Fibroblast of lung (primary cell): ENCODE results near the gene NOSIP. TPM values are rescaled to one million over a fixed set of nuclear protein-coding genes. Genes with fewer than 3 reads are reported as not detected.

Source experiments
- DNase-seq, 2 donors: peaks; one replicate each; pipeline versions ENCODE4 v3.0.0 to v3.0.0-alpha.2; 2010; ENCODE audit warnings: low read depth in 2 of 2
- H2AFZ ChIP-seq: 2 replicates; pipeline ENCODE4 v1.5.1; 2012; ENCODE audit warnings: low read length, control low read depth, inconsistent platforms
- H3K27ac ChIP-seq: 2 replicates; pipeline ENCODE4 v1.5.1; 2011; ENCODE audit warnings: low read length, control low read depth; ENCODE audit not compliant: insufficient read depth
- H3K27me3 ChIP-seq: 2 replicates; pipeline ENCODE4 v1.5.1; 2011; ENCODE audit warnings: mild to moderate bottlenecking, low read length; ENCODE audit not compliant: control insufficient read depth, insufficient read depth
- H3K36me3 ChIP-seq: 2 replicates; pipeline ENCODE4 v1.5.1; 2011; ENCODE audit warnings: low read length; ENCODE audit not compliant: control insufficient read depth, insufficient read depth
- H3K4me1 ChIP-seq: 2 replicates; pipeline ENCODE4 v1.5.1; 2011; ENCODE audit warnings: low read length; ENCODE audit not compliant: control insufficient read depth, insufficient read depth; ENCODE audit errors: extremely low read depth
- H3K4me2 ChIP-seq: 2 replicates; pipeline ENCODE4 v1.5.1; 2011; ENCODE audit warnings: low read length, control low read depth; ENCODE audit not compliant: insufficient read depth; ENCODE audit errors: extremely low read depth
- H3K4me3 ChIP-seq, 4 experiments: fragments of 200-600 bp in 1 of 4; sonication (generic) in 1 of 4; replicated peaks in 1 of 4; 2 replicates each; pipeline ENCODE4 v1.5.1; 2011 to 2016; ENCODE audit warnings: low read length in 4 of 4, low read depth in 3 of 4, mild to moderate bottlenecking in 3 of 4, control low read depth in 2 of 4, inconsistent platforms in 1 of 4, mixed read lengths in 1 of 4; ENCODE audit not compliant: insufficient read depth in 1 of 4; ENCODE audit errors: control extremely low read depth in 1 of 4
- H3K79me2 ChIP-seq: 2 replicates; pipeline ENCODE4 v1.5.1; 2012; ENCODE audit warnings: mild to moderate bottlenecking, low read length, inconsistent platforms; ENCODE audit not compliant: control insufficient read depth, insufficient read depth
- H3K9ac ChIP-seq: 2 replicates; pipeline ENCODE4 v1.5.1; 2011; ENCODE audit warnings: mild to moderate bottlenecking, low read length, control low read depth; ENCODE audit not compliant: insufficient read depth
- H3K9me3 ChIP-seq: 2 replicates; pipeline ENCODE4 v1.5.1; 2012; ENCODE audit warnings: low read depth, low read length; ENCODE audit not compliant: control insufficient read depth, insufficient read depth
- H4K20me1 ChIP-seq: 2 replicates; pipeline ENCODE4 v1.5.1; 2011; ENCODE audit warnings: low read length; ENCODE audit not compliant: control insufficient read depth, insufficient read depth; ENCODE audit errors: extremely low read depth
- EZH2 ChIP-seq: IDR thresholded peaks from 2 replicates; pipeline ENCODE4 v1.5.1; 2012; ENCODE audit warnings: low read length, control low read depth, mild to moderate bottlenecking; ENCODE audit errors: missing control alignments
- polyA plus RNA-seq, 2 donors: library from polyadenylated mRNA; depleted of rRNA in 1 of 2; stranded (reverse) in 1 of 2; unstranded in 1 of 2; fragments of >200 nt; gene quantifications; 2 replicates each; pipeline ENCODE4 v1.2.1, GENCODE V29; 2011 to 2012; ENCODE audit warnings: missing spikeins in 1 of 2
- total RNA-seq: library from RNA; depleted of rRNA; stranded (reverse); fragments of >200 nt; gene quantifications from 2 replicates; pipeline ENCODE4 v1.2.1, GENCODE V29; 2014
- TF ChIP-seq, protein P1 (sequence below), 2 donors: IDR thresholded peaks in 1 of 2; conservative IDR thresholded peaks in 1 of 2; 1 replicate in 1 of 2; 2 replicates in 1 of 2; pipeline ENCODE4 v1.5.1; 2011 to 2012; ENCODE audit warnings: low read length in 2 of 2, control low read depth in 1 of 2, inconsistent platforms in 1 of 2, low read depth in 1 of 2, mild to moderate bottlenecking in 1 of 2

Gene NOSIP
- total and polyA plus RNA-seq, 2 donors (not counting 1 experiment from before 2014, with no cell fraction given), result 41.2 to 67.9 TPM

DNA sequence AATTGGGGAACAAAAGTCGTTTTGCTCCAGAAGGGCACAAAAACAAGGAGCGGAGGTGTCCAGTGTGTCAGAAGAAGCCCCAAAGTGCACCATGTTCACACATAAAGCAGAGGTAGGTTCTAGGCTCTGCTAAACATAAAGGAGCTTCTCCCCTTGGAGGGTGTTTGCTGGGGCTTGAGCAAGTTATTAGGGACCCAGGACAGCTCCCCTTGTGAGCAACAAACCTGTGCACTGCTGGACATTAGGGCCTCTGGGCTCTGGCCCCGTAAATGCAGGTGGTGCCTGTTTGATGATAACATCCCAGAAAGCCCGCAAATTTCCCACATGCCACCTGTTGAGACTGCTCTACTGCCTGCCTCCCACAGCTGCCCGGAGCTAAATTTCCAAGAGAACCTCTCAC, 41.7 kb downstream of the NOSIP start:
- DNase-seq, result no peak
- H3K9me3 ChIP-seq, result no peaks in the 10 kb centered on the region
- peaks cover 3% of the 10 kb centered on the region for H3K4me1 ChIP-seq
- H3K9ac ChIP-seq, result no peak overlapping the region
- no peaks in the 10 kb centered on the region for H3K27me3 ChIP-seq
- no peak overlapping the region for H2AFZ ChIP-seq
- peaks cover 12% of the 10 kb centered on the region for H3K36me3 ChIP-seq
- no peak overlapping the region for H3K27ac ChIP-seq
- no peaks in the 10 kb centered on the region for H3K79me2 ChIP-seq
- peaks cover 2% of the 10 kb centered on the region for H4K20me1 ChIP-seq
- TF ChIP-seq, protein P1, sequence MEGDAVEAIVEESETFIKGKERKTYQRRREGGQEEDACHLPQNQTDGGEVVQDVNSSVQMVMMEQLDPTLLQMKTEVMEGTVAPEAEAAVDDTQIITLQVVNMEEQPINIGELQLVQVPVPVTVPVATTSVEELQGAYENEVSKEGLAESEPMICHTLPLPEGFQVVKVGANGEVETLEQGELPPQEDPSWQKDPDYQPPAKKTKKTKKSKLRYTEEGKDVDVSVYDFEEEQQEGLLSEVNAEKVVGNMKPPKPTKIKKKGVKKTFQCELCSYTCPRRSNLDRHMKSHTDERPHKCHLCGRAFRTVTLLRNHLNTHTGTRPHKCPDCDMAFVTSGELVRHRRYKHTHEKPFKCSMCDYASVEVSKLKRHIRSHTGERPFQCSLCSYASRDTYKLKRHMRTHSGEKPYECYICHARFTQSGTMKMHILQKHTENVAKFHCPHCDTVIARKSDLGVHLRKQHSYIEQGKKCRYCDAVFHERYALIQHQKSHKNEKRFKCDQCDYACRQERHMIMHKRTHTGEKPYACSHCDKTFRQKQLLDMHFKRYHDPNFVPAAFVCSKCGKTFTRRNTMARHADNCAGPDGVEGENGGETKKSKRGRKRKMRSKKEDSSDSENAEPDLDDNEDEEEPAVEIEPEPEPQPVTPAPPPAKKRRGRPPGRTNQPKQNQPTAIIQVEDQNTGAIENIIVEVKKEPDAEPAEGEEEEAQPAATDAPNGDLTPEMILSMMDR (conservative IDR thresholded peaks at IDR 0.05 in 1 of 2, IDR thresholded peaks at IDR 0.05 in 1 of 2; ENCODE audit: low read depth in 1 of 2, low read length in 2 of 2), result no peak
- TF ChIP-seq EZH2, result no peak
- H3K4me2 ChIP-seq, result no peak overlapping the region
- H3K4me3 ChIP-seq, result no peak overlapping the region

DNA sequence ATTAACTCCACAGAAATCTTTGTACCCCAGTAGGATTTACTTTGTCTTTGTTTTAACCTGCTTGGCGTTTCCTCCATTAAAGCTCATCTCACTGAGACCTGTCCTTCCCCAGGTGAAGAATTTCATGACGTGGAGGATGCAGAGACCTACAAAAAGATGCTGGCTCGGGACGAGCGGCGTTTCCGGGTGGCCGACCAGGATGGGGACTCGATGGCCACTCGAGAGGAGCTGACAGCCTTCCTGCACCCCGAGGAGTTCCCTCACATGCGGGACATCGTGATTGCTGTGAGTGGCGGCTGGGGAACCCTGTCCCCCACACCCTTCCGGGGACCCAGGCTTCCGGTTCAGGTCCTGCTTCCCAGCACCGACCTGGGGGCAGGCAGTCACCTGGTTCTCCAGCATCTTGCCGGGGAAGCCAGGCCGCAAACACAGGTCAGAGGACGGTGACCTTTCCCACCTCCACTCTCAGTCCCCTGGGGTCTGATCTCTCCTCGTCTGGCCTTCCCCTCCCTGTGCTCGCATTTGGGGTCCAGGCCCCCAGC, 43.4 kb downstream of the NOSIP start:
- no peak overlapping the region for H3K4me3 ChIP-seq
- TF ChIP-seq EZH2, result no peak
- TF ChIP-seq, protein P1 (conservative IDR thresholded peaks at IDR 0.05 in 1 of 2, IDR thresholded peaks at IDR 0.05 in 1 of 2; ENCODE audit: low read depth in 1 of 2, low read length in 2 of 2), result no peak
- DNase-seq, result no peak

DNA sequence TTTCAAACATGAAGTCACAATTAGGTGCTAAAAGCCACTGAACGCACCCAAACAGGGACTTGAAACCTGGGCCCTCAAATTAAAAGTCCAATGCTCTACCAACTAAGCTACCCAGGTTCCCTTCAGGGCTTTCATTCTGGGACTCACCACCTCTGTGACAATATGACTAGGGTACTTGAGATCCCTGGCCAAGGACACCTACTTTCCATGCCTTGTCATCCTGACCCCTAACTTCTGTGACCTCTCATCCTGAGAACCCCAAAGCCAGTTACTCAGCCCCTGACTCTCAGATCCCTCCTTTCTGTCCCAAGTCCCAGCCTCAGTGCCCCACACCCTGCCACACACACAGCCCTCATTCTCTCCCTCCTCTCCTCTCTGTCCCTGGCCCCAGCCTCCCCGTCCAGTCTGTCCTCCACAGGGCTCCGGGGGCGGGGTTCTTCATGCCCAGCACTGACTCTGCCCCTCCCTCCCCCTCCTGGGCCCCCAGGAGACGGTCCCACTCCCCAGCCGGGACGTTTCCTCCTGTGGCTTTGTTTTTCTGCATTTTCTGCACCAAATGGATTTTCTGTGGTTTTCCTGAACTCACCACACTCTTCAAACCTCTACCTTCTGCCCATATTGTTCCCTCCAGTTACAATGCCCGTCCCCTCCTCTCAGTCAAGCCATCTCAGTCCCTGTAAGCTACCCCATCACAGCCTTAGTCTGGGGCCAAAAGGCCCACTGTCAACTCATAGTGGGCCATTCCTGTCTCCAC, 45.5 kb downstream of the NOSIP start:
- H3K27ac ChIP-seq, result no peak overlapping the region
- H3K4me2 ChIP-seq, result no peak overlapping the region
- H2AFZ ChIP-seq, result no peak overlapping the region

More for the DNA sequence above, 43.4 kb downstream of the NOSIP start:
- Histone ChIP-seq H3K27me3 (no peaks in the 10 kb centered on the region), H4K20me1 (peaks cover 2% of the 10 kb centered on the region), H3K9ac (no peak overlapping the region), H3K9me3 (no peaks in the 10 kb centered on the region), H3K4me1 (peaks cover 5% of the 10 kb centered on the region), H3K79me2 (no peaks in the 10 kb centered on the region), H3K4me2 (no peak overlapping the region), H3K36me3 (peaks cover 9% of the 10 kb centered on the region), H3K27ac (no peak overlapping the region), H2AFZ (no peak overlapping the region)

More for the DNA sequence above, 45.5 kb downstream of the NOSIP start:
- DNase-seq, result no peak
- Histone ChIP-seq H3K9me3 (no peaks in the 10 kb centered on the region), H3K4me3 (no peak overlapping the region), H4K20me1 (peaks cover 2% of the 10 kb centered on the region), H3K9ac (no peak overlapping the region), H3K27me3 (no peaks in the 10 kb centered on the region), H3K79me2 (no peaks in the 10 kb centered on the region), H3K36me3 (peaks cover 12% of the 10 kb centered on the region), H3K4me1 (peaks cover 5% of the 10 kb centered on the region)
- TF ChIP-seq, protein P1 (conservative IDR thresholded peaks at IDR 0.05 in 1 of 2, IDR thresholded peaks at IDR 0.05 in 1 of 2; ENCODE audit: low read depth in 1 of 2, low read length in 2 of 2), result no peak
